Measurements from ENCODE around the gene ACE. TPM values are rescaled to one million over a fixed set of nuclear protein-coding genes. Genes with fewer than 3 reads are reported as not detected.
"Not testable (repeated sequence)": the region's sequence is repeated elsewhere in the genome, so short reads cannot be mapped to it uniquely, and the experiment has no call there.

The ACE gene
- total and polyA plus RNA-seq, 4 donors = 0.72 to 30.5 (median 11.3) TPM

- Histone ChIP-seq H3K4me3 (ENCODE audit: low read length in 2 of 2) (peak overlapping the region; percentile 29 to 44), H3K27me3 (ENCODE audit: control insufficient read depth in 1 of 2, insufficient read depth in 2 of 2, low read length in 1 of 2) (no peaks in the 10 kb centered on the region), H3K9me3 (ENCODE audit: control insufficient read depth, low read length) (no peaks in the 10 kb centered on the region), H3K4me1 (ENCODE audit: control insufficient read depth in 1 of 2, insufficient read depth in 2 of 2, low read length in 2 of 2) (no peaks in the 10 kb centered on the region), H3K27ac (ENCODE audit: low read depth in 1 of 2, low read length in 2 of 2) (no peak overlapping the region), H3K36me3 (ENCODE audit: control insufficient read depth in 1 of 2, insufficient read depth in 2 of 2, low read length in 1 of 2) (no peaks in the 10 kb centered on the region)
- ATAC-seq (ENCODE audit: low FRiP score) = peak; percentile 76
- DNase-seq = peak; percentile 83 to 91
- WGBS, 2 donors = 27 to 30% methylated on average over 33 to 44 of the region's 44 CpGs
- intact Hi-C loops (cut with DNase I) = no loop called here
Measured at GRCh38 chr17:63446753-63447470, 29.9 kb upstream of the ACE start.

GRCh38 chr17:63447471-63448009 lies 29.3 kb upstream of the ACE start:
- Histone ChIP-seq H3K27me3 (ENCODE audit: control insufficient read depth in 1 of 2, insufficient read depth in 2 of 2, low read length in 1 of 2) (no peaks in the 10 kb centered on the region), H3K9me3 (ENCODE audit: control insufficient read depth, low read length) (no peaks in the 10 kb centered on the region), H3K4me1 (ENCODE audit: control insufficient read depth in 1 of 2, insufficient read depth in 2 of 2, low read length in 2 of 2) (no peaks in the 10 kb centered on the region), H3K4me3 (ENCODE audit: low read length in 2 of 2) (no peak overlapping the region), H3K36me3 (ENCODE audit: control insufficient read depth in 1 of 2, insufficient read depth in 2 of 2, low read length in 1 of 2) (no peaks in the 10 kb centered on the region), H3K27ac (ENCODE audit: low read depth in 1 of 2, low read length in 2 of 2) (no peak overlapping the region)
- intact Hi-C loops (cut with DNase I) = no loop called here
- DNase-seq (no peak), ATAC-seq (ENCODE audit: low FRiP score) (no peak)
- 50 to 58% methylated on average over 11 to 12 of the region's 12 CpGs for WGBS, 2 donors

- intact Hi-C loops (cut with DNase I) = no loop called here
- DNase-seq = no peak
- H3K9me3 ChIP-seq (ENCODE audit: control insufficient read depth, low read length) = no peaks in the 10 kb centered on the region
- no peak overlapping the region for H3K4me3 ChIP-seq (ENCODE audit: low read length in 2 of 2)
- WGBS, 2 donors = 96 to 99% methylated on average over 3 of the region's 3 CpGs
- no peak overlapping the region for H3K27ac ChIP-seq (ENCODE audit: low read depth in 1 of 2, low read length in 2 of 2)
- no peak for ATAC-seq (ENCODE audit: low FRiP score)
- H3K4me1 ChIP-seq (ENCODE audit: control insufficient read depth in 1 of 2, insufficient read depth in 2 of 2, low read length in 2 of 2) = no peaks in the 10 kb centered on the region
- no peaks in the 10 kb centered on the region for H3K27me3 ChIP-seq (ENCODE audit: control insufficient read depth in 1 of 2, insufficient read depth in 2 of 2, low read length in 1 of 2)
- no peaks in the 10 kb centered on the region for H3K36me3 ChIP-seq (ENCODE audit: control insufficient read depth in 1 of 2, insufficient read depth in 2 of 2, low read length in 1 of 2)
Measured at GRCh38 chr17:63448655-63449054, 28.2 kb upstream of the ACE start.

- 64 to 66% methylated on average over 11 of the region's 11 CpGs for WGBS, 2 donors
- no peak for ATAC-seq (ENCODE audit: low FRiP score)
- no peak for DNase-seq
- Histone ChIP-seq H3K4me3 (ENCODE audit: low read length in 2 of 2) (no peak overlapping the region), H3K27ac (ENCODE audit: low read depth in 1 of 2, low read length in 2 of 2) (no peak overlapping the region), H3K9me3 (ENCODE audit: control insufficient read depth, low read length) (no peaks in the 10 kb centered on the region), H3K27me3 (ENCODE audit: control insufficient read depth in 1 of 2, insufficient read depth in 2 of 2, low read length in 1 of 2) (no peaks in the 10 kb centered on the region), H3K4me1 (ENCODE audit: control insufficient read depth in 1 of 2, insufficient read depth in 2 of 2, low read length in 2 of 2) (no peaks in the 10 kb centered on the region), H3K36me3 (ENCODE audit: control insufficient read depth in 1 of 2, insufficient read depth in 2 of 2, low read length in 1 of 2) (no peaks in the 10 kb centered on the region)
- intact Hi-C loops (cut with DNase I) = no loop called here
Measured at GRCh38 chr17:63450551-63450950, 26.3 kb upstream of the ACE start.

GRCh38 chr17:63451150-63451549 lies 25.7 kb upstream of the ACE start:
- no peaks in the 10 kb centered on the region for H3K27me3 ChIP-seq (ENCODE audit: control insufficient read depth in 1 of 2, insufficient read depth in 2 of 2, low read length in 1 of 2)
- H3K4me3 ChIP-seq (ENCODE audit: low read length in 2 of 2) = no peak overlapping the region
- WGBS, 2 donors = 91% methylated on average over 9 to 11 of the region's 11 CpGs
- no peaks in the 10 kb centered on the region for H3K9me3 ChIP-seq (ENCODE audit: control insufficient read depth, low read length)
- ATAC-seq (ENCODE audit: low FRiP score) (no peak), DNase-seq (no peak)
- H3K36me3 ChIP-seq (ENCODE audit: control insufficient read depth in 1 of 2, insufficient read depth in 2 of 2, low read length in 1 of 2) = no peaks in the 10 kb centered on the region
- no peak overlapping the region for H3K27ac ChIP-seq (ENCODE audit: low read depth in 1 of 2, low read length in 2 of 2)
- no peaks in the 10 kb centered on the region for H3K4me1 ChIP-seq (ENCODE audit: control insufficient read depth in 1 of 2, insufficient read depth in 2 of 2, low read length in 2 of 2)
- intact Hi-C loops (cut with DNase I) = no loop called here

- DNase-seq (no peak), ATAC-seq (ENCODE audit: low FRiP score) (no peak)
- intact Hi-C loops (cut with DNase I) = no loop called here
- Histone ChIP-seq H3K4me1 (ENCODE audit: control insufficient read depth in 1 of 2, insufficient read depth in 2 of 2, low read length in 2 of 2) (no peaks in the 10 kb centered on the region), H3K9me3 (ENCODE audit: control insufficient read depth, low read length) (no peaks in the 10 kb centered on the region), H3K36me3 (ENCODE audit: control insufficient read depth in 1 of 2, insufficient read depth in 2 of 2, low read length in 1 of 2) (no peaks in the 10 kb centered on the region), H3K27ac (ENCODE audit: low read depth in 1 of 2, low read length in 2 of 2) (no peak overlapping the region), H3K27me3 (ENCODE audit: control insufficient read depth in 1 of 2, insufficient read depth in 2 of 2, low read length in 1 of 2) (no peaks in the 10 kb centered on the region), H3K4me3 (ENCODE audit: low read length in 2 of 2) (no peak overlapping the region)
- WGBS, 2 donors = 84 to 92% methylated on average over 15 of the region's 15 CpGs
Measured at GRCh38 chr17:63452046-63452961, 24.6 kb upstream of the ACE start.

GRCh38 chr17:63452962-63453551 lies 23.8 kb upstream of the ACE start:
- no peak for DNase-seq
- WGBS, 2 donors = 65 to 69% methylated on average over 7 of the region's 7 CpGs
- H3K4me1 ChIP-seq (ENCODE audit: control insufficient read depth in 1 of 2, insufficient read depth in 2 of 2, low read length in 2 of 2) = no peaks in the 10 kb centered on the region
- no peaks in the 10 kb centered on the region for H3K27me3 ChIP-seq (ENCODE audit: control insufficient read depth in 1 of 2, insufficient read depth in 2 of 2, low read length in 1 of 2)
- H3K4me3 ChIP-seq (ENCODE audit: low read length in 2 of 2) = no peak overlapping the region
- H3K27ac ChIP-seq (ENCODE audit: low read depth in 1 of 2, low read length in 2 of 2) = no peak overlapping the region
- no peaks in the 10 kb centered on the region for H3K36me3 ChIP-seq (ENCODE audit: control insufficient read depth in 1 of 2, insufficient read depth in 2 of 2, low read length in 1 of 2)
- ATAC-seq (ENCODE audit: low FRiP score) = no peak
- intact Hi-C loops (cut with DNase I) = no loop called here
- no peaks in the 10 kb centered on the region for H3K9me3 ChIP-seq (ENCODE audit: control insufficient read depth, low read length)

GRCh38 chr17:63454357-63454756 lies 22.5 kb upstream of the ACE start:
- H3K4me1 ChIP-seq (ENCODE audit: control insufficient read depth in 1 of 2, insufficient read depth in 2 of 2, low read length in 2 of 2); H3K27ac ChIP-seq (ENCODE audit: low read depth in 1 of 2, low read length in 2 of 2); H3K27me3 ChIP-seq (ENCODE audit: control insufficient read depth in 1 of 2, insufficient read depth in 2 of 2, low read length in 1 of 2); DNase-seq; ATAC-seq (ENCODE audit: low FRiP score); H3K36me3 ChIP-seq (ENCODE audit: control insufficient read depth in 1 of 2, insufficient read depth in 2 of 2, low read length in 1 of 2); H3K9me3 ChIP-seq (ENCODE audit: control insufficient read depth, low read length); H3K4me3 ChIP-seq (ENCODE audit: low read length in 2 of 2); intact Hi-C loops (cut with DNase I): not testable (repeated sequence)
- WGBS, 2 donors = 75% methylated on average over 6 of the region's 6 CpGs
